Endothelial cell (in vitro differentiated cells): ENCODE results near the gene ACOXL. TPM values are rescaled to one million over a fixed set of nuclear protein-coding genes. Genes with fewer than 3 reads are reported as not detected.

Source experiments
- DNase-seq: peaks from one replicate; pipeline ENCODE4 v3.0.0; 2021; ENCODE audit warnings: low spot score
- H3K27ac Mint-ChIP-seq: one replicate; pipeline ENCODE4 v1.8.0; 2021; ENCODE audit warnings: mixed read lengths, inconsistent platforms; ENCODE audit not compliant: unreplicated experiment
- H3K27me3 Mint-ChIP-seq: one replicate; pipeline ENCODE4 v1.8.0; 2021; ENCODE audit warnings: mild to moderate bottlenecking, moderate library complexity, mixed read lengths, inconsistent platforms; ENCODE audit not compliant: unreplicated experiment
- H3K36me3 Mint-ChIP-seq: one replicate; pipeline ENCODE4 v1.8.0; 2021; ENCODE audit warnings: mild to moderate bottlenecking, low read depth, mixed read lengths, inconsistent platforms; ENCODE audit not compliant: unreplicated experiment
- H3K4me1 Mint-ChIP-seq: one replicate; pipeline ENCODE4 v1.8.0; 2021; ENCODE audit warnings: mild to moderate bottlenecking, mixed read lengths, inconsistent platforms; ENCODE audit not compliant: unreplicated experiment
- H3K4me3 Mint-ChIP-seq: one replicate; pipeline ENCODE4 v1.8.0; 2021; ENCODE audit warnings: mild to moderate bottlenecking, mixed read lengths, inconsistent platforms; ENCODE audit not compliant: unreplicated experiment
- H3K9me3 Mint-ChIP-seq: one replicate; pipeline ENCODE4 v1.8.0; 2021; ENCODE audit warnings: mixed read lengths, inconsistent platforms; ENCODE audit not compliant: unreplicated experiment
- CTCF ChIP-seq: fragments of 200-600 bp; sonication (generic); IDR thresholded peaks from one replicate; pipeline ENCODE4 v1.5.0; 2021; ENCODE audit warnings: antibody characterized with exemption; ENCODE audit not compliant: unreplicated experiment
- total RNA-seq: library from RNA; stranded (reverse); fragmentation: NEBNext Ultra II Directional; extraction: Animal tissue kit (Norgen Biotek cat#: 25700); gene quantifications from one replicate; pipeline ENCODE4 v1.2.1, GENCODE V29; 2021; ENCODE audit not compliant: unreplicated experiment

Gene ACOXL
- total RNA-seq, 1 donor from 2014 or later = 0.44 TPM

GRCh38 chr2:110784047-110784631 lies 51.8 kb downstream of the ACOXL start:
- Mint-ChIP-seq H3K4me1 (peaks cover 4% of the 10 kb centered on the region), H3K27ac (no peak overlapping the region), H3K4me3 (no peak overlapping the region), H3K9me3 (no peaks in the 10 kb centered on the region), H3K36me3 (no peaks in the 10 kb centered on the region), H3K27me3 (no peaks in the 10 kb centered on the region)
- TF ChIP-seq CTCF = no peak
- DNase-seq = no peak

GRCh38 chr2:110785439-110785838 lies 53.1 kb downstream of the ACOXL start:
- Mint-ChIP-seq H3K36me3 (no peaks in the 10 kb centered on the region), H3K4me3 (no peak overlapping the region), H3K4me1 (peaks cover 4% of the 10 kb centered on the region), H3K9me3 (no peaks in the 10 kb centered on the region), H3K27ac (no peak overlapping the region), H3K27me3 (peaks cover 4% of the 10 kb centered on the region)
- no peak for DNase-seq
- TF ChIP-seq CTCF = no peak

- Mint-ChIP-seq H3K9me3 (no peaks in the 10 kb centered on the region), H3K27me3 (peaks cover 10% of the 10 kb centered on the region), H3K4me3 (no peak overlapping the region), H3K27ac (no peak overlapping the region), H3K4me1 (peaks cover 4% of the 10 kb centered on the region), H3K36me3 (no peaks in the 10 kb centered on the region)
- no peak for DNase-seq
- TF ChIP-seq CTCF = no peak
Observed at GRCh38 chr2:110788976-110789375, 56.6 kb downstream of the ACOXL start.

- Mint-ChIP-seq H3K9me3 (no peaks in the 10 kb centered on the region), H3K4me1 (peaks cover 4% of the 10 kb centered on the region), H3K27me3 (peaks cover 10% of the 10 kb centered on the region), H3K36me3 (no peaks in the 10 kb centered on the region), H3K4me3 (no peak overlapping the region), H3K27ac (no peak overlapping the region)
- no peak for DNase-seq
- TF ChIP-seq CTCF = no peak
Observed at GRCh38 chr2:110789706-110790105, 57.3 kb downstream of the ACOXL start.

GRCh38 chr2:110790907-110791306 lies 58.5 kb downstream of the ACOXL start:
- peaks cover 10% of the 10 kb centered on the region for H3K27me3 Mint-ChIP-seq
- no peak for DNase-seq
- no peak overlapping the region for H3K27ac Mint-ChIP-seq
- TF ChIP-seq CTCF = no peak
- no peaks in the 10 kb centered on the region for H3K36me3 Mint-ChIP-seq
- no peaks in the 10 kb centered on the region for H3K9me3 Mint-ChIP-seq
- H3K4me1 Mint-ChIP-seq = peaks cover 4% of the 10 kb centered on the region
- H3K4me3 Mint-ChIP-seq = no peak overlapping the region
